Neural cell (in vitro differentiated cells): ENCODE results near the gene GTPBP4. TPM values are rescaled to one million over a fixed set of nuclear protein-coding genes. Genes with fewer than 3 reads are reported as not detected.

Experiments
- H2AFZ ChIP-seq: fragments of 200-600, 300-800 bp; sonication (generic), shearing (Covaris generic); 2 replicates; pipeline ENCODE4 v1.6.0; 2014; ENCODE audit warnings: low read depth, mild to moderate bottlenecking, antibody characterized with exemption, low read length, moderate library complexity
- H3F3A ChIP-seq: fragments of 200-600 bp; shearing (Covaris generic); 2 replicates; pipeline ENCODE4 v1.6.1; 2016; ENCODE audit warnings: mild to moderate bottlenecking, moderate library complexity, mixed read lengths, antibody characterized with exemption, low read length; ENCODE audit not compliant: insufficient read depth, poor library complexity, severe bottlenecking
- H3K27ac ChIP-seq: fragments of 200-600, 300-800 bp; sonication (generic), shearing (Covaris generic); 2 replicates; pipeline ENCODE4 v1.5.1; 2014; ENCODE audit warnings: mild to moderate bottlenecking, low read length, moderate library complexity
- H3K27me3 ChIP-seq: fragments of 300-800, 200-600 bp; sonication (generic), shearing (Covaris generic); 2 replicates; pipeline ENCODE4 v1.6.0; 2014; ENCODE audit warnings: mild to moderate bottlenecking, low read depth, low read length, moderate library complexity; ENCODE audit not compliant: insufficient read depth
- H3K36me3 ChIP-seq: fragments of 300-800, 200-600 bp; sonication (generic), shearing (Covaris generic); 2 replicates; pipeline ENCODE4 v1.5.1; 2014; ENCODE audit warnings: mild to moderate bottlenecking, antibody characterized with exemption, low read length, moderate library complexity; ENCODE audit not compliant: insufficient read depth
- H3K4me2 ChIP-seq: fragments of 300-800, 200-600 bp; sonication (generic), shearing (Covaris generic); 2 replicates; pipeline ENCODE4 v1.6.0; 2014; ENCODE audit warnings: mild to moderate bottlenecking, low read length
- H3K4me3 ChIP-seq: fragments of 300-800, 200-600 bp; sonication (generic), shearing (Covaris generic); 2 replicates; pipeline ENCODE4 v1.5.1; 2014; ENCODE audit warnings: mild to moderate bottlenecking, low read length, moderate library complexity
- H3K79me2 ChIP-seq: fragments of 200-600 bp; shearing (Covaris generic); replicated peaks from 2 replicates; pipeline ENCODE4 v1.6.0; 2014; ENCODE audit warnings: mild to moderate bottlenecking, low read length, moderate library complexity; ENCODE audit not compliant: insufficient read depth
- H3K9ac ChIP-seq: fragments of 300-800, 200-600 bp; sonication (generic), shearing (Covaris generic); 2 replicates; pipeline ENCODE4 v1.6.1; 2016; ENCODE audit warnings: mild to moderate bottlenecking, low read length, mixed read lengths
- H3K9me2 ChIP-seq: fragments of 200-600 bp; shearing (Covaris generic); 2 replicates; pipeline ENCODE4 v1.6.1; 2016; ENCODE audit warnings: mild to moderate bottlenecking, low read length, mixed read lengths; ENCODE audit not compliant: insufficient read depth
- H3K9me3 ChIP-seq: fragments of 200-600, 300-800 bp; sonication (generic), shearing (Covaris generic); 2 replicates; pipeline ENCODE4 v1.6.1; 2016; ENCODE audit warnings: mild to moderate bottlenecking, mixed run types, low read length, moderate library complexity, mixed read lengths
- H4K20me1 ChIP-seq: fragments of 200-600 bp; shearing (Covaris generic); 2 replicates; pipeline ENCODE4 v1.6.1; 2016; ENCODE audit warnings: mild to moderate bottlenecking, mixed run types; ENCODE audit not compliant: insufficient read depth
- EP300 ChIP-seq: fragments of 450-650 bp; conservative IDR thresholded peaks from 2 replicates; pipeline ENCODE4 v1.6.1; 2014; ENCODE audit warnings: antibody characterized with exemption, mild to moderate bottlenecking, moderate library complexity; ENCODE audit not compliant: poor library complexity, severe bottlenecking
- EZH2 ChIP-seq: fragments of 200-600, 300-800 bp; shearing (Covaris generic), sonication (generic); IDR thresholded peaks from 2 replicates; pipeline ENCODE4 v1.6.1; 2014; ENCODE audit warnings: antibody characterized with exemption, low read length, borderline replicate concordance, mild to moderate bottlenecking; ENCODE audit not compliant: insufficient read depth, poor library complexity, severe bottlenecking
- MXI1 ChIP-seq: fragments of 450-650 bp; conservative IDR thresholded peaks from 2 replicates; pipeline ENCODE4 v1.6.1; 2014; ENCODE audit warnings: antibody characterized with exemption, mild to moderate bottlenecking; ENCODE audit not compliant: poor library complexity, severe bottlenecking
- POLR2AphosphoS5 ChIP-seq: IDR thresholded peaks from 2 replicates; pipeline ENCODE4 v1.6.1; 2012
- RAD21 ChIP-seq: fragments of 450-650 bp; conservative IDR thresholded peaks from 2 replicates; pipeline ENCODE4 v1.6.1; 2014; ENCODE audit warnings: antibody characterized with exemption, mild to moderate bottlenecking, moderate library complexity
- SMC3 ChIP-seq: fragments of 450-650 bp; conservative IDR thresholded peaks from 2 replicates; pipeline ENCODE4 v1.6.1; 2014; ENCODE audit warnings: antibody characterized with exemption, mild to moderate bottlenecking, moderate library complexity; ENCODE audit not compliant: poor library complexity
- TAF1 ChIP-seq: IDR thresholded peaks from 2 replicates; pipeline ENCODE4 v1.6.1; 2012; ENCODE audit warnings: low read depth
- polyA plus RNA-seq: library from polyadenylated mRNA; depleted of rRNA; stranded (reverse); fragments of >200 nt; gene quantifications from 2 replicates; pipeline ENCODE4 v1.2.3, GENCODE V29; 2014
- TF ChIP-seq, protein P1 (sequence below): IDR thresholded peaks from 2 replicates; pipeline ENCODE4 v1.6.1; 2012; ENCODE audit warnings: borderline replicate concordance
- TF ChIP-seq, protein P2 (sequence below): fragments of 450-650 bp; IDR thresholded peaks from 2 replicates; pipeline ENCODE4 v1.5.1; 2014; ENCODE audit warnings: antibody characterized with exemption, mild to moderate bottlenecking, moderate library complexity; ENCODE audit not compliant: poor library complexity, severe bottlenecking

Gene GTPBP4
- polyA plus RNA-seq, 1 donor from 2014 or later, result 32.7 TPM

DNA sequence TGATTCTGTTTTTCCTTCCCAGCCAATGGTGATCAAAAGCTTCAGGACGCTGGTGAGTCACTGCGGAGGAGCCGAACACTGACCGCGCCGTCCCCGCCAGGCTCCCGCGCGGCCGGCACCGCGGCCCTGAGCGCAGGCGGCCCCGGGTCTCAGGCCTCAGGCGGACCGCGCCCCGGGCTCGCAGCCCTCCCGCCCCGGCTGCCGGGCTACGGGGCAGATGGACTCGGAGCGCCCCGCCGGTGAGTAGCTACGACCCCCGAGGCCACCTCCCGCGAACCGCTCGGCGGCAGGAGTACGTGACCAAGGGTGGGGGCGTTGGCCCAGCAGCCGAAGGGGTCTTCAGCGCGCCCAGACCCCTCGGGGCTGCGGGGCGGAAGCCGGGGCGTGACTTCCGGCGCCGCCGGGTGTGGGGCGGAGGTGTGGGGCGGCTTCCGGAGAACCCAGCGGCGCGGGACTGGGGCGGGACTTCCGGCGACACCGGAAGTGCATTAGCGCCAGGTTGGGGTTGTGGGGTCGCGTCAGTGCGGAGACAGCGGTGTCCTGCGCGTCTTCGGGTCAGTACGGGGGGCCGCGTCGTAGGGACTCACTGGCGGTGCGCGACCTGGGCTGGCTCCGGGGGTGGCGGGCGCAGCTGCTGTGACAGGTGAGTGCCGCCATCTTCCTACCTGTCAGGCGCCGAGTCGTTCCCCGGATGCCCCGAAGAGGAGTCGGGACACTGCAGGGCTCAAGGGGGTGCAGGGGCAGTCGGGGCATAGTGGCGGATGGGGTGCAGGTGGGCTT, 68.3 kb downstream of the GTPBP4 start, which contains the start of gene WDR37:
WDR37 (plus strand) TSS at position 60 of the 780 bp plus-strand sequence. CDS start 15,771 bp downstream, outside the sequence.
- Histone ChIP-seq H3K9ac (peak within 1 kb of the TSS; percentile 94), H3K79me2 (peaks cover 80% of the 10 kb centered on the region), H3K9me2 (no peaks in the 10 kb centered on the region), H3K36me3 (no peaks in the 10 kb centered on the region), H3K9me3 (no peaks in the 10 kb centered on the region), H3K27ac (peak within 1 kb of the TSS; percentile 91), H2AFZ (peak within 1 kb of the TSS; percentile 53), H3K4me3 (peak within 1 kb of the TSS; percentile 96), H4K20me1 (no peaks in the 10 kb centered on the region), H3K27me3 (no peaks in the 10 kb centered on the region), H3K4me2 (peak within 1 kb of the TSS; percentile 82), H3F3A (peaks cover 5% of the 10 kb centered on the region)
- peak; percentile 30 for TF ChIP-seq SMC3
- TF ChIP-seq, protein P1, sequence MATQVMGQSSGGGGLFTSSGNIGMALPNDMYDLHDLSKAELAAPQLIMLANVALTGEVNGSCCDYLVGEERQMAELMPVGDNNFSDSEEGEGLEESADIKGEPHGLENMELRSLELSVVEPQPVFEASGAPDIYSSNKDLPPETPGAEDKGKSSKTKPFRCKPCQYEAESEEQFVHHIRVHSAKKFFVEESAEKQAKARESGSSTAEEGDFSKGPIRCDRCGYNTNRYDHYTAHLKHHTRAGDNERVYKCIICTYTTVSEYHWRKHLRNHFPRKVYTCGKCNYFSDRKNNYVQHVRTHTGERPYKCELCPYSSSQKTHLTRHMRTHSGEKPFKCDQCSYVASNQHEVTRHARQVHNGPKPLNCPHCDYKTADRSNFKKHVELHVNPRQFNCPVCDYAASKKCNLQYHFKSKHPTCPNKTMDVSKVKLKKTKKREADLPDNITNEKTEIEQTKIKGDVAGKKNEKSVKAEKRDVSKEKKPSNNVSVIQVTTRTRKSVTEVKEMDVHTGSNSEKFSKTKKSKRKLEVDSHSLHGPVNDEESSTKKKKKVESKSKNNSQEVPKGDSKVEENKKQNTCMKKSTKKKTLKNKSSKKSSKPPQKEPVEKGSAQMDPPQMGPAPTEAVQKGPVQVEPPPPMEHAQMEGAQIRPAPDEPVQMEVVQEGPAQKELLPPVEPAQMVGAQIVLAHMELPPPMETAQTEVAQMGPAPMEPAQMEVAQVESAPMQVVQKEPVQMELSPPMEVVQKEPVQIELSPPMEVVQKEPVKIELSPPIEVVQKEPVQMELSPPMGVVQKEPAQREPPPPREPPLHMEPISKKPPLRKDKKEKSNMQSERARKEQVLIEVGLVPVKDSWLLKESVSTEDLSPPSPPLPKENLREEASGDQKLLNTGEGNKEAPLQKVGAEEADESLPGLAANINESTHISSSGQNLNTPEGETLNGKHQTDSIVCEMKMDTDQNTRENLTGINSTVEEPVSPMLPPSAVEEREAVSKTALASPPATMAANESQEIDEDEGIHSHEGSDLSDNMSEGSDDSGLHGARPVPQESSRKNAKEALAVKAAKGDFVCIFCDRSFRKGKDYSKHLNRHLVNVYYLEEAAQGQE, result no peak
- TF ChIP-seq POLR2AphosphoS5, result peak; percentile 92
- no peak for TF ChIP-seq EZH2
- TF ChIP-seq RAD21, result no peak
- TF ChIP-seq MXI1, result peak; percentile 78
- TF ChIP-seq, protein P2, sequence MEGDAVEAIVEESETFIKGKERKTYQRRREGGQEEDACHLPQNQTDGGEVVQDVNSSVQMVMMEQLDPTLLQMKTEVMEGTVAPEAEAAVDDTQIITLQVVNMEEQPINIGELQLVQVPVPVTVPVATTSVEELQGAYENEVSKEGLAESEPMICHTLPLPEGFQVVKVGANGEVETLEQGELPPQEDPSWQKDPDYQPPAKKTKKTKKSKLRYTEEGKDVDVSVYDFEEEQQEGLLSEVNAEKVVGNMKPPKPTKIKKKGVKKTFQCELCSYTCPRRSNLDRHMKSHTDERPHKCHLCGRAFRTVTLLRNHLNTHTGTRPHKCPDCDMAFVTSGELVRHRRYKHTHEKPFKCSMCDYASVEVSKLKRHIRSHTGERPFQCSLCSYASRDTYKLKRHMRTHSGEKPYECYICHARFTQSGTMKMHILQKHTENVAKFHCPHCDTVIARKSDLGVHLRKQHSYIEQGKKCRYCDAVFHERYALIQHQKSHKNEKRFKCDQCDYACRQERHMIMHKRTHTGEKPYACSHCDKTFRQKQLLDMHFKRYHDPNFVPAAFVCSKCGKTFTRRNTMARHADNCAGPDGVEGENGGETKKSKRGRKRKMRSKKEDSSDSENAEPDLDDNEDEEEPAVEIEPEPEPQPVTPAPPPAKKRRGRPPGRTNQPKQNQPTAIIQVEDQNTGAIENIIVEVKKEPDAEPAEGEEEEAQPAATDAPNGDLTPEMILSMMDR, result peak; percentile 10
- TF ChIP-seq TAF1, result peak; percentile 69
- TF ChIP-seq EP300, result peak; percentile 65

DNA sequence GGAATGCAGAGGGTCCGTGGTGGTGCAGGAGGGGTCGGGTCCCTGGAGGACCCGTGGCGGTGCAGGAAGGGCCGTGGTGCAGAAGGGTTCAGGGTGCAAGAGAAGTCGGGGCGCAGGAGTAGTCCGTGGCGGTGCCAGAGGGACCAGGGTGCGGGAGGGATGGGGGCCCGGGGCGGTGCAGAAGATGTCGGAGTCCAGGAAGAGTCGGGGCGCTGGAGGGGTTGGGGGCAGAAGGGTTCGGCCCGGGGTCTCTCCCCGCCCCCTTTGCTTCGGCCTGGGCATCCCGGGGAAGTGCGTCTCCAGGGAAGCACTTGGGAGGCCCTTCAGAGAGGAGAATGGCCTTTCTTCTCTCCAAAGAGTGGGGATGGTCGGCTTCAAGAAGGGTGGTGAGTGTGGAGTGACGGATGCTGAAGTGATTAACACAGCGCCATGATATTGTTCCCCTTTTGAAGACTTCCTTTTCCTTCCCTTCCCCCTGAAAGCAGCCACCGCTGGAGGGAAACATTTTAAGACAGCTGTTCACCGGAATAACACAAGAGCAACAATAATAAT, 68.9 kb downstream of the GTPBP4 start:
- Histone ChIP-seq H3K27ac (peak overlapping the region; percentile 91), H3K4me2 (peak overlapping the region; percentile 71), H3K9me3 (no peaks in the 10 kb centered on the region), H3K79me2 (peaks cover 78% of the 10 kb centered on the region), H3K36me3 (no peaks in the 10 kb centered on the region), H4K20me1 (no peaks in the 10 kb centered on the region), H3K9ac (peak overlapping the region; percentile 94), H3F3A (peaks cover 5% of the 10 kb centered on the region), H3K4me3 (peak overlapping the region; percentile 96), H2AFZ (peak overlapping the region; percentile 53), H3K9me2 (no peaks in the 10 kb centered on the region), H3K27me3 (no peaks in the 10 kb centered on the region)
- no peak for TF ChIP-seq MXI1
- TF ChIP-seq EP300, result no peak
